Upper lobe of left lung (tissue), 6 donors: Measurements from ENCODE around the gene PFN1. TPM values are rescaled to one million over a fixed set of nuclear protein-coding genes. Genes with fewer than 3 reads are reported as not detected.

Source experiments
- ATAC-seq, 2 donors: fragments of 200-7000 bp; cut with Tn5 transposase; one replicate each; pipeline ENCODE4 v1.9.1; 2022; ENCODE audit warnings: mild to moderate bottlenecking in 2 of 2, moderate library complexity in 2 of 2; ENCODE audit not compliant: low FRiP score in 2 of 2
- DNase-seq, 2 donors: peaks; one replicate each; pipeline ENCODE4 v3.0.0-alpha.2; 2019 to 2020
- H3K27ac ChIP-seq, 4 donors: fragments of 200-600 bp; sonication (generic); one replicate each; pipeline ENCODE4 v1.5.1; 2016 to 2019
- H3K27me3 ChIP-seq, 4 donors: fragments of 200-600 bp; sonication (generic); one replicate each; pipeline ENCODE4 v1.5.1; 2017 to 2019
- H3K36me3 ChIP-seq, 4 donors: fragments of 200-600 bp; sonication (generic); one replicate each; pipeline ENCODE4 v1.5.1; 2016 to 2019
- H3K4me1 ChIP-seq, 4 donors: fragments of 200-600 bp; sonication (generic); one replicate each; pipeline ENCODE4 v1.5.1; 2018 to 2019
- H3K4me3 ChIP-seq, 4 donors: fragments of 200-600 bp; sonication (generic); one replicate each; pipeline ENCODE4 v1.5.1; 2017 to 2019; ENCODE audit warnings: mild to moderate bottlenecking in 2 of 4, moderate library complexity in 1 of 4
- H3K9me3 ChIP-seq, 4 donors: fragments of 200-600 bp; sonication (generic); one replicate each; pipeline ENCODE4 v1.5.1; 2018 to 2019
- CTCF ChIP-seq, 6 experiments: fragments of 450-650 bp in 4 of 6; fragments of 200-600 bp in 2 of 6; sonication (generic) in 2 of 6; IDR thresholded peaks; one replicate each; pipeline ENCODE4 v1.5.1; 2016 to 2019; ENCODE audit warnings: antibody characterized with exemption in 6 of 6
- EP300 ChIP-seq, 4 donors: sonication (generic); formaldehyde crosslinking; IDR thresholded peaks; one replicate each; pipeline ENCODE4 v1.5.1; 2017; ENCODE audit warnings: antibody characterized with exemption in 4 of 4, control low read depth in 2 of 4
- POLR2A ChIP-seq, 4 donors: fragments of 450-650 bp; IDR thresholded peaks; one replicate each; pipeline ENCODE4 v1.5.1; 2016 to 2017; ENCODE audit warnings: antibody characterized with exemption in 4 of 4, mild to moderate bottlenecking in 2 of 4
- POLR2AphosphoS5 ChIP-seq, 2 donors: sonication (generic); formaldehyde crosslinking; IDR thresholded peaks; one replicate each; pipeline ENCODE4 v1.5.1; 2017; ENCODE audit warnings: antibody characterized with exemption in 2 of 2
- WGBS, 2 donors: methylation state at CpG; one replicate each; pipeline ENCODE4 v1.1.5; 2017 to 2018; 5-methylcytosine and 5-hydroxymethylcytosine counted together
- total RNA-seq, 6 donors: library from RNA; depleted of rRNA in 4 of 6; stranded (reverse); fragments of >200 nt in 4 of 6; gene quantifications; one replicate each; pipeline versions ENCODE4 v1.1.0 to v1.2.1, GENCODE V29; 2016 to 2021
- donor health status: DM: no; HTN: no; CAD: no; lungs with moderate emphysema.
- donor health status: DM: no; HTN: yes; CAD: no; lungs with severe emphysema.

Gene PFN1
- total RNA-seq, 6 donors from 2014 or later, result 403 to 814 (median 641) TPM

GRCh38 chr17:4944554-4945175 is 3.7 kb downstream of the PFN1 start:
- Histone ChIP-seq H3K27ac (peak overlapping the region; percentile 97 to 100 (median 98)), H3K4me1 (peaks cover 52 to 68% (median 59%) of the 10 kb centered on the region in 4 donors), H3K9me3 (no peaks in the 10 kb centered on the region), H3K4me3 (peak overlapping the region in 2 of 4 donors; percentile 4 to 98), H3K36me3 (peaks cover 10 to 48% (median 42%) of the 10 kb centered on the region in 4 donors), H3K27me3 (no peaks in the 10 kb centered on the region)
- no peak for ATAC-seq
- DNase-seq, result no peak
- no peak for TF ChIP-seq EP300 (IDR thresholded peaks at IDR 0.05)
- TF ChIP-seq POLR2A (IDR thresholded peaks at IDR 0.05), result no peak
- TF ChIP-seq CTCF (IDR thresholded peaks at IDR 0.05), result no peak
- no peak for TF ChIP-seq POLR2AphosphoS5 (IDR thresholded peaks at IDR 0.05)
- WGBS, 2 donors, result 50 to 56% methylated on average over 8 of the region's 8 CpGs

GRCh38 chr17:4944163-4944553 is 4.2 kb downstream of the PFN1 start:
- WGBS, 2 donors, result 46 to 52% methylated on average over 3 of the region's 3 CpGs
- ATAC-seq, result no peak
- TF ChIP-seq POLR2AphosphoS5 (IDR thresholded peaks at IDR 0.05), result no peak
- Histone ChIP-seq H3K4me1 (peaks cover 54 to 71% (median 60%) of the 10 kb centered on the region in 4 donors), H3K27ac (peak overlapping the region; percentile 97 to 100 (median 98)), H3K27me3 (no peaks in the 10 kb centered on the region), H3K9me3 (no peaks in the 10 kb centered on the region), H3K4me3 (peak overlapping the region in 2 of 4 donors; percentile 4 to 98), H3K36me3 (peaks cover 10 to 48% (median 42%) of the 10 kb centered on the region in 4 donors)
- DNase-seq, result peak in 1 of 2 donors; percentile 63

GRCh38 chr17:4942760-4943508 is 5.4 kb downstream of the PFN1 start:
- 79 to 80% methylated on average over 13 of the region's 13 CpGs for WGBS, 2 donors
- Histone ChIP-seq H3K9me3 (no peaks in the 10 kb centered on the region), H3K36me3 (peaks cover 10 to 55% (median 43%) of the 10 kb centered on the region in 4 donors), H3K4me3 (no peak overlapping the region), H3K4me1 (peaks cover 64 to 83% (median 71%) of the 10 kb centered on the region in 4 donors), H3K27ac (peak overlapping the region in 3 of 4 donors; percentile 97 to 100 (median 99)), H3K27me3 (no peaks in the 10 kb centered on the region)
- TF ChIP-seq CTCF (IDR thresholded peaks at IDR 0.05), result no peak
- TF ChIP-seq EP300 (IDR thresholded peaks at IDR 0.05), result no peak
- no peak for TF ChIP-seq POLR2A (IDR thresholded peaks at IDR 0.05)
- no peak for TF ChIP-seq POLR2AphosphoS5 (IDR thresholded peaks at IDR 0.05)
- ATAC-seq, result no peak
- no peak for DNase-seq

- H3K9me3 ChIP-seq, result no peaks in the 10 kb centered on the region
- ATAC-seq, result no peak
- WGBS, 2 donors, result 36 to 43% methylated on average over 4 of the region's 4 CpGs
- peak overlapping the region in 3 of 4 donors; percentile 63 to 72 (median 71) for H3K4me3 ChIP-seq
- peaks cover 18 to 69% (median 56%) of the 10 kb centered on the region in 4 donors for H3K36me3 ChIP-seq
- no peak for DNase-seq
- H3K27ac ChIP-seq, result peak overlapping the region; percentile 84 to 99 (median 94)
- TF ChIP-seq CTCF (IDR thresholded peaks at IDR 0.05) (no peak), POLR2A (IDR thresholded peaks at IDR 0.05) (no peak), EP300 (IDR thresholded peaks at IDR 0.05) (no peak), POLR2AphosphoS5 (IDR thresholded peaks at IDR 0.05) (no peak)
- H3K4me1 ChIP-seq, result peaks cover 55 to 76% (median 66%) of the 10 kb centered on the region in 4 donors
- no peaks in the 10 kb centered on the region for H3K27me3 ChIP-seq
Measured at GRCh38 chr17:4941319-4941610, 7.1 kb downstream of the PFN1 start.

- H3K4me1 ChIP-seq, result peaks cover 50 to 71% (median 61%) of the 10 kb centered on the region in 4 donors
- TF ChIP-seq POLR2A (IDR thresholded peaks at IDR 0.05), result no peak
- TF ChIP-seq POLR2AphosphoS5 (IDR thresholded peaks at IDR 0.05), result peak in 1 of 2 donors; percentile 8
- peak in 1 of 6 experiments; percentile 2 for TF ChIP-seq CTCF (IDR thresholded peaks at IDR 0.05)
- no peak for TF ChIP-seq EP300 (IDR thresholded peaks at IDR 0.05)
- H3K27me3 ChIP-seq, result no peaks in the 10 kb centered on the region
- ATAC-seq (peak; percentile 78), DNase-seq (peak; percentile 78 to 79)
- peak overlapping the region; percentile 84 to 99 (median 94) for H3K27ac ChIP-seq
- 1 to 2% methylated on average over 29 of the region's 29 CpGs for whole genome bisulfite sequencing, 2 donors
- H3K9me3 ChIP-seq, result no peaks in the 10 kb centered on the region
- peaks cover 18 to 66% (median 51%) of the 10 kb centered on the region in 4 donors for H3K36me3 ChIP-seq
- peak overlapping the region; percentile 63 to 85 (median 72) for H3K4me3 ChIP-seq
Measured at GRCh38 chr17:4940555-4941318, 7.6 kb downstream of the PFN1 start.
